GM12892 (cell line): ENCODE data around the gene SAYSD1.

Experiments used
- DNase-seq: peaks from one replicate; pipeline ENCODE4 v3.0.0; 2011; ENCODE audit not compliant: insufficient read length
- FAIRE-seq: peaks from 2 replicates; lab custom pipeline; 2011; peaks lifted over from hg19 to GRCh38; lab: Jason Lieb, UNC
- POLR2A ChIP-seq: IDR thresholded peaks from 2 replicates; pipeline ENCODE4 v1.6.1; 2011; ENCODE audit warnings: low read depth, low read length, control low read depth
- POLR2AphosphoS5 ChIP-seq: IDR thresholded peaks from 2 replicates; pipeline ENCODE4 v1.6.1; 2011; ENCODE audit warnings: low read depth, low read length, control low read depth
- TAF1 ChIP-seq: IDR thresholded peaks from 2 replicates; pipeline ENCODE4 v1.6.1; 2011; ENCODE audit warnings: low read depth, mild to moderate bottlenecking, control low read depth, low read length, borderline replicate concordance

The SAYSD1 gene

DNA sequence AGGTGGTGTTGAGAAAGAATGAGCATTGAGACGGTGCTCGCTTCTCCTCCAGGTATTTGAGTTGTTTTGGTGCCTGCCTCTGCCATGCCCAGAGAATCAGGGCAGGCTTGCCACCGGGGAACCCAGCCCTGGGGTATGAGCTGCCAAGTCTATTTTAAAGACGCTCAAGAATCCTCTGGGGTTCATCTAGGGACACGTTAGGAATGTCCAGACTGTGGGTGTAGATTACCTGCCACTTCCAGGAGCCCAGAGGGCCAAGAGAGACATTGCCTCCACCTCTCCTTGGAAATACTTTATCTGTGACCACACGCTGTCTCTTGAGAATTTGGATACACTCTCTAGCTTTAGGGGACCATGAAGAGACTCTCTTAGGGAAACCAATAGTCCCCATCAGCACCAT, 28.3 kb downstream of the SAYSD1 start:
- TF ChIP-seq TAF1 (no peak), POLR2AphosphoS5 (no peak), POLR2A (no peak)
- no peak for FAIRE-seq
- no peak for DNase-seq

DNA sequence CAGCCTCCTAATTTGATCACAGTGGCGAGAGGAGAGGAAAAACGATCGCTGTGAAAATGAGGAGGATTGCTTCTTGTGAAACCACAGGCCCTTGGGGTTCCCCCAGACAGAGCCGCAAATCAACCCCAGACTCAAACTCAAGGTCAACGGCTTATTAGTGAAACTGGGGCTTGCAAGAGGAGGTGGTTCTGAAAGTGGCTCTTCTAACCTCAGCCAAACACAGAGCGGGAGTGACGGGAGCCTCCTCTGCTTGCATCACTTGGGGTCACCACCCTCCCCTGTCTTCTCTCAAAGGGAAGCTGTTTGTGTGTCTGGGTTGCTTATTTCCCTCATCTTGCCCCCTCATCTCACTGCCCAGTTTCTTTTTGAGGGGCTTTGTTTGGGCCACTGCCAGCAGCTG, 28.7 kb downstream of the SAYSD1 start:
- peak; percentile 44 for FAIRE-seq
- DNase-seq: no peak
- TF ChIP-seq POLR2A: no peak
- no peak for TF ChIP-seq TAF1
- no peak for TF ChIP-seq POLR2AphosphoS5

- DNase-seq (no peak), FAIRE-seq (no peak)
- TF ChIP-seq POLR2A (no peak), POLR2AphosphoS5 (no peak), TAF1 (no peak)
Observed at GRCh38 chr6:39085129-39085797, 29.7 kb downstream of the SAYSD1 start.

- no peak for DNase-seq
- FAIRE-seq: no peak
- no peak for TF ChIP-seq POLR2AphosphoS5
- TF ChIP-seq POLR2A: no peak
- no peak for TF ChIP-seq TAF1
Observed at GRCh38 chr6:39084506-39084905, 30.5 kb downstream of the SAYSD1 start.

- FAIRE-seq: no peak
- no peak for DNase-seq
- TF ChIP-seq POLR2AphosphoS5: no peak
- no peak for TF ChIP-seq TAF1
- TF ChIP-seq POLR2A: no peak
Observed at GRCh38 chr6:39083231-39083634, 31.8 kb downstream of the SAYSD1 start.

DNA sequence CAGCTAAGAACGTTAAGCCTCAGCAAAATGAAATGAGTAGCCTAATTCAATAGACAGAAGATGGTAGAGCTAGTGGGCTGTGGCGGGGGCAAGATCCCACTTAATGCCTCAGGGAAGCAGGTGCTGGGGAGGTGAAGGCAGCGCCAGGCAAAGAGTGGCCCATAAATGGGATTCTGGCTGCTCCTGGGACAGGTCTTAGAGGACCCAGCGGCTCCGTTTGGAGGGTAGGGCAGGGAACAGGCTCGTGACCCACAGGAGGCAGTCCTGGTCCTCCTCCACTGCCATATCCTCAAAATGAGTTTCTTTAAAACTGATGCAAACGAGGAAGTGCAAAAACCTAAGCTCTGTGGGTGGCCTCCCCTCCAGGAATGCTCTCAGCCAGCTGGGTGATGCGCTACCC, 32.7 kb downstream of the SAYSD1 start:
- no peak for TF ChIP-seq TAF1
- TF ChIP-seq POLR2AphosphoS5: no peak
- TF ChIP-seq POLR2A: no peak
- no peak for FAIRE-seq

GRCh38 chr6:39080246-39080875, 34.6 kb downstream of the SAYSD1 start:
- DNase-seq (no peak), FAIRE-seq (no peak)
- TF ChIP-seq POLR2AphosphoS5 (no peak), TAF1 (no peak), POLR2A (no peak)

More for the DNA sequence above, 32.7 kb downstream of the SAYSD1 start:
- DNase-seq: no peak

GRCh38 chr6:39079197-39080125, 35.5 kb downstream of the SAYSD1 start:
- DNase-seq: no peak
- FAIRE-seq: no peak

GRCh38 chr6:39078695-39079094, 36.3 kb downstream of the SAYSD1 start:
- FAIRE-seq (no peak), DNase-seq (no peak)
- TF ChIP-seq POLR2A: no peak
- no peak for TF ChIP-seq POLR2AphosphoS5
- no peak for TF ChIP-seq TAF1

More at GRCh38 chr6:39079197-39080125, 35.5 kb downstream of the SAYSD1 start:
- TF ChIP-seq POLR2AphosphoS5 (no peak), TAF1 (no peak), POLR2A (no peak)

- TF ChIP-seq POLR2A (no peak), POLR2AphosphoS5 (no peak), TAF1 (no peak)
- DNase-seq: no peak
Observed at GRCh38 chr6:39077882-39078594, 36.9 kb downstream of the SAYSD1 start.

More at GRCh38 chr6:39077882-39078594, 36.9 kb downstream of the SAYSD1 start:
- no peak for FAIRE-seq
